Germinal center (tissue), 1 donor: ENCODE measurements around the gene GAPDH.
"Not testable (repeated sequence)": the region's sequence is repeated elsewhere in the genome, so short reads cannot be mapped to it uniquely, and the experiment has no call there.

ENCODE experiments used
- DNase-seq: peaks from one replicate; pipeline ENCODE4 v3.0.0; 2012; ENCODE audit warnings: mixed read lengths, low spot score

The GAPDH gene

GRCh38 chr12:6533923-6534694, at the start of gene GAPDH:
Gene GAPDH (plus strand): TSS chr12:6534517. CDS start chr12:6534833, 316 bp downstream.
- peak; percentile 93 for DNase-seq

- DNase-seq, result no peak
Measured at GRCh38 chr12:6488240-6488639, 46.1 kb upstream of the GAPDH start.

DNA sequence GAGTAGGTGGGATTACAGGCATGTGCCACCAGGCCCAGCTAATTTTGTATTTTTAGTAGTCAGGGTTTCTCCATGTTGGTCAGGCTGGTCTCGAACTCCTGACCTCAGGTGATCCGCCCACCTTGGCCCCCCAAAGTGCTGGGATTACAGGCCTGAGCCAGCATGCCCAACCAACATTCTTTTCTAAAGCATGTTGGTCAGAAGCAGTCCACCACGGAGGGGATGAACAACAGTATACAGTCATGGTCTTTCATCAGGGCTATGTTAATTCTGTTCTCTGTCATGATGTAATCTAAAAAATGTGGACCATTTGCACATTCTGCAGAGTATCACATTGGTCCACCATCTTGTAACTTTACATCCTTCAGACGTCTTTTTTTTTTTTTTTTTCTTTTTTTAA, 44.9 kb upstream of the GAPDH start:
- DNase-seq, result no peak

DNA sequence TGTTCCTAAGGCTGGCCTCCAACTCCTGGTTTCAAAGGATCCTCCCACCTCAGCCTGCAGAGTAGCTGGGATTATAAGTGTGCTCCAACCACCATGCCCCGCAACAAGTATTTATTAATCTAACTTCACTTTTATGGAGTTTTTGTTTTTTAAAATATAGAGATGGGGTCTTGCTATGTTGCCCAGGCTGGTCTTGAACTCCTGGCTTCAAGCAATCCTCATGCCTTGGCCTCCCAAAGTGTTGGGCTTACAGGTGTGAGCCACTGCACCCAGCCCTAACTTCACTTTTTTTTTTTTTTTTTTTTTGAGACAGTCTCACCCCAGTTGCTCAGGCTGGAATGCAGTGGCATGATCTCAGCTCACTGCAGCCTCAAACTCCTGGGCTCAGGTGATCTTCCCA, 43.6 kb upstream of the GAPDH start:
- DNase-seq, result not testable (repeated sequence)

- peak; percentile 91 for DNase-seq
Measured at GRCh38 chr12:6492838-6493496, 41.4 kb upstream of the GAPDH start, which contains the start of gene MRPL51. Gene MRPL51 (minus strand): TSS chr12:6493262. CDS start chr12:6493136, 126 bp downstream.

- DNase-seq, result peak; percentile 97
Measured at GRCh38 chr12:6493497-6494257, 40.6 kb upstream of the GAPDH start, which contains the start of gene NCAPD2. Gene NCAPD2 (plus strand): TSS chr12:6494102. CDS start chr12:6495099, 997 bp downstream.

- peak; percentile 23 for DNase-seq
Measured at GRCh38 chr12:6494258-6494743, 40.0 kb upstream of the GAPDH start.

DNA sequence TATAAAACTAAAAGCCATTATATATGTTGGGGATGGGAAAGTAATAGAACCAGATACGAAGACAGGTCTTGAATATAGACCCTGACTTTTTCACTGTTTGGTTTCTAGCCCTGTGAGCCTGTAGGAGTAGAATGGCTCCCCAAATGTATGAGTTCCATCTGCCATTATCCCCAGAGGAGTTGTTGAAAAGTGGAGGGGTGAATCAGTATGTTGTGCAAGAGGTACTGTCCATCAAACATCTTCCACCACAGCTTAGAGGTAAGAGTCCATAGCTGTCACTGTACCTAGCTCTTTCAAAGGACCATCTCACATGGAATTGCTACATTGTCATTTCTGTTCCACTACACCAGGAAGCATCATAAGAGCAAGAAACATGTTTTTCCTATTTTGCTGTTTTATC, 39.3 kb upstream of the GAPDH start:
- DNase-seq, result no peak

- DNase-seq, result not testable (repeated sequence)
Measured at GRCh38 chr12:6497291-6497690, 37.0 kb upstream of the GAPDH start.

DNA sequence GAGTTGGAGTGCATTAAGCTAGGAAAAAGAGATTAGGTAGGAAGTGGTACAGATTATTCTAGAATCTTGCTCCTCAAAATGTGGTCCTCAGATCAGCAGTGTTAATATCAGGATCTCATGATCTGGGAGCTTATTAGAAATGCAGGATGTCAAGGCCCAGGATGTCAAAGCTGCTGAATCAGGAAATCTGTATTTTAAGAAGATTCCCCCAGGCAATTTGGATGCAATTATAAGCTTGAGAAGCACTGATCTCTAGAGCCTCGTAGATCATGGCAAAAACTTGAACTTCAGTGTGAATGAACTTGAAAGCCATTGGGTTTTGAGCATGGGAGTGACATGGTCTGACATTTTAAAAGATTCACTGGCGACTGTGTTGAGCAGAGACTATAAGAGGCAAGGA, 33.9 kb upstream of the GAPDH start:
- no peak for DNase-seq

GRCh38 chr12:6507102-6507998, 27.0 kb upstream of the GAPDH start:
- DNase-seq, result no peak

DNA sequence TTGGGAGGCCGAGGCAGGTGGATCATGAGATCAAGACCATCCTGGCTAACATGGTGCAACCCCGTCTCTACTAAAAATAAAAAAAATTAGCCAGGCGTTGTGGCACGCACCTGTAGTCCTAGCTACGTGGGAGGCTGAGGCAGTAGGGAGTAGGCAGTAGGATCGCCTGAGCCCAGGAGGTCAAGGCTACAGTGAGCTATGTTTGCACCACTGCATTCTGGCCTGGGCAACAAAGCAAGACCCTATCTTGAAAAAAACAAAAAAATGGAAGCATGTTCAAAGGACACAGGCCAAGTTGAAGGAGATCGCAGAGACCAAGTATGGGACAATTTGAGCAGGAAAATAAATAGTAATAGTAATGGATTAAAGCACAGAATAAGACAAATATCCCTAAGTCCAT, 26.2 kb upstream of the GAPDH start:
- no peak for DNase-seq

DNA sequence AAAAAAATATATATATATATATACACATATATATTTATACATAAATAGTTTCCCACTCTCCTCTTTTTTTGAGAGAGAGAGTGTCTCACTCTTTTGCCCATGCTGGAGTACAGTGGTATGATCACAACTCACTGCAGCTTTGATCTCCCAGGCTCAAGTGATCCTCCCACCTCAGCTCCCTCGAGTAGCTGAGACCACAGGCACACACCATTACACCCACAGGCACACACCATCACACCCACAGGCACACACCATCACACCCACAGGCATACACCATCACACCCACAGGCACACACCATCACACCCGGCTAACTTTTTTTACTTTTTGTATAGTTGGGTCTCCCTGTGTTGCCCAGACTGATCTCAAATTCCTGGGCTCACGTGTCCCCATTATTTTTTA, 14.1 kb upstream of the GAPDH start:
- DNase-seq, result no peak

- DNase-seq, result no peak
Measured at GRCh38 chr12:6522193-6522592, 12.1 kb upstream of the GAPDH start.

DNA sequence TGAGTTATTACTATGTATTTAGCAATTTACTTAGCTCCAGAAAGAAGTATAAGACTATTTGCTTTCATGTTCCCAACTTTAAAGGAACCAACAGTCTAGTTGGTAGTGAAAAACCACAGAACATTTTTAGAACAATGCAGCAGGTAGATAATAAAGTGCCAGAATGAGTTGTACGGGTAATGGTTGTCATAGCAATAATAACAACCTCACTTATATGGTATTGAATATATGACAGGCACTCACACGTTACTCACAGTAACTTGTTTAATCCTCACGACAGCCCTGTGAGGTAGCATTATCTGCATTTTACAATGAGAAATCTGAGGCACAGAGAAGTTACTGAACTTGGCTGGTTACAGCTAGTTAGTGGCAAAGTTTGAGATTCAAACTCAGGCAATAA, 10.6 kb upstream of the GAPDH start:
- no peak for DNase-seq

DNA sequence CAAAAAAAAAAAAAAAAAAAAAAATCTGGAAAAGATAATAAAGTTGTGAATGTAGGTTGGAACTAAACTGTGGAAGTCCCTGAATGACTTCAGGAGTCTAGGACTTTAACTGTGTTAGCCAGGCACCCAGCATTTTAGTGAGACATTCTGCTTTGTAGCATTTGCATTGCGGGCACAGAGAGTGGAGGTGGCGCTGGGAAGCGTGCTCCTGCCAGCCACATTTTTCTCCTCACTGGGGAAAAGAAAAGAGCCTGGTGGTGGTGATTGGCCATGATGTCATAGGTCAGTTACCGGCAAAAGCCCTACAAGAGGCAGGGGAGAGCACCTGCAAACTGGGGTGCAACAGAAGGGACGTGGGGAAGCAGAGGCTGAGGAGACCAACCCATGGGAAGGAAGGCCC, 9.7 kb upstream of the GAPDH start:
- DNase-seq, result no peak

DNA sequence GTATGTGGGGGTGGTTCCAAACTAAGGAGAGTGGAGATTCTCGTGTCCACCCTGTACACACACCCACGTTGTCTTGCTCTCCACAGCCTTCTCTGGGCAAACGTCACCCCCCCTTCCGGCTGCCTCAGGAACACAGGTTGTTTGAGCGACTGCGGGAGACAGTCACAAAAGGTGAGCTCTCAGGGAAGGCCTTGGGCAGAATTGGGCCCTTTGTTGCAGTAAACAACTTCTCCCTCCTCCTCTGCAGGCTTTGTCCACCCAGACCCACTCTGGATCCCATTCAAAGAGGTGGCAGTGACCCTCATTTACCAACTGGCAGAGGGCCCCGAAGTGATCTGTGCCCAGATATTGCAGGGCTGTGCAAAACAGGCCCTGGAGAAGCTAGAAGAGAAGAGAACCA, 8.1 kb upstream of the GAPDH start:
- DNase-seq, result no peak

GRCh38 chr12:6526766-6527525, 7.4 kb upstream of the GAPDH start:
- no peak for DNase-seq

DNA sequence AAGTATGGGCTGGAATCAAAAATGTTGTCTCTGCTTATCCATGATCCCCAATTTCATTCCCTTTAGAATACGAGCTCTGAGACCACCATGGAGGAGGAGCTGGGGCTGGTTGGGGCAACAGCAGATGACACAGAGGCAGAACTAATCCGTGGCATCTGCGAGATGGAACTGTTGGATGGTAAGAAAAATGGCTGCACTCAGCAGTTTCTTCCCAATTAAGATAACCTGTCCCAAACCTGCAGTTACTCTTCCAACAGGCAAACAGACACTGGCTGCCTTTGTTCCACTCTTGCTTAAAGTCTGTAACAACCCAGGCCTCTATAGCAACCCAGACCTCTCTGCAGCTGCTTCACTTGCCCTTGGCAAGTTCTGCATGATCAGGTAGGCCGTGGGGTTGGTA, 6.6 kb upstream of the GAPDH start:
- DNase-seq, result no peak

GRCh38 chr12:6528539-6529235, 5.6 kb upstream of the GAPDH start:
- no peak for DNase-seq
